ENCODE results near the gene PICALM. TPM values are rescaled to one million over a fixed set of nuclear protein-coding genes. Genes with fewer than 3 reads are reported as not detected.
A peak's percentile ranks its signal among the peaks of the same experiment; 100 is the strongest.
"Not testable (repeated sequence)": the region's sequence is repeated elsewhere in the genome, so short reads cannot be mapped to it uniquely, and the experiment has no call there.

Gene PICALM
- total RNA-seq, 1 donor = 313 TPM

DNA sequence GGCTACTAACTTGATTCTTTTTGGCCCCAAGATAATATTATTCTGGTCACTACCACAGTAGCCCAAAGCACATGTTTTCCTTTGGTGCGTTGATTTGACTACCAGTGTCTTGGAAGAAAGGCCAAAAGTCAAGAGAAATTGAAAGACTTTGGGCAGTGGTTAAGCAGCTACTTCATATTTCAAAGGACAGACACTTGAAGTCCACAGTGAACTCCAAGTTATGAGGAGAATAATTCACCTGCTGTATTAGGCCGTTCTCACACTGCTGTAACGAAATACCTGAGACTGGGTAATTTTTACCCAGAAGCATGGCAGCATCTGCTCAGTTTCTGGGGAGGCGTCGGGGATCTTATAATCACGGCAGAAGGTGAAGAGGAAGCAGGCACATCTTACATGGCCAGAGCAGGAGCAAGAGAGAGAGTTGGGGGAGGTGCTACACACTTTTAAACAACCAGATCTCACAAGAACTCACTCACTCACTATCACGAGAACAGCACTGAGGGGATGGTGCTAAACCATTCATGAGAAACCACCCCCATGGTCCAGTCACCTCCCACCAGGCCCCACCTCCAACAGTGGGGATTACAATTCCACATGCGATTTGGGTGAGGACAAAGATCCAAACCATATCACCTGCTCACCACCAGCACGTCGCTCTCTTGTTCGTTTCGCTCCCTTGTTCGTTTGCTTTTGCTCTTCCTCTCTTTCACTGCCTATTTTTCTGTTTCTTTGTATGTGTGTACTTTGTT, 40.2 kb upstream of the PICALM start:
- Histone ChIP-seq H3K4me1 (ENCODE audit: insufficient read depth, low read length) (peaks cover 5% of the 10 kb centered on the region), H3K4me3 (ENCODE audit: insufficient read depth, low read length) (no peak overlapping the region), H3K27me3 (ENCODE audit: insufficient read depth, low read length) (no peaks in the 10 kb centered on the region), H3K9me3 (ENCODE audit: low read depth, low read length) (no peaks in the 10 kb centered on the region), H4K20me1 (ENCODE audit: insufficient read depth, low read length) (no peaks in the 10 kb centered on the region), H3K36me3 (ENCODE audit: insufficient read depth, low read length) (no peaks in the 10 kb centered on the region), H2AFZ (ENCODE audit: low read length) (peak overlapping the region; percentile 47), H3K27ac (ENCODE audit: low read depth, low read length) (no peak overlapping the region), H3K79me2 (ENCODE audit: insufficient read depth, low read length) (no peaks in the 10 kb centered on the region), H3K4me2 (ENCODE audit: insufficient read depth, low read length) (no peak overlapping the region)
- TF ChIP-seq, protein P1, sequence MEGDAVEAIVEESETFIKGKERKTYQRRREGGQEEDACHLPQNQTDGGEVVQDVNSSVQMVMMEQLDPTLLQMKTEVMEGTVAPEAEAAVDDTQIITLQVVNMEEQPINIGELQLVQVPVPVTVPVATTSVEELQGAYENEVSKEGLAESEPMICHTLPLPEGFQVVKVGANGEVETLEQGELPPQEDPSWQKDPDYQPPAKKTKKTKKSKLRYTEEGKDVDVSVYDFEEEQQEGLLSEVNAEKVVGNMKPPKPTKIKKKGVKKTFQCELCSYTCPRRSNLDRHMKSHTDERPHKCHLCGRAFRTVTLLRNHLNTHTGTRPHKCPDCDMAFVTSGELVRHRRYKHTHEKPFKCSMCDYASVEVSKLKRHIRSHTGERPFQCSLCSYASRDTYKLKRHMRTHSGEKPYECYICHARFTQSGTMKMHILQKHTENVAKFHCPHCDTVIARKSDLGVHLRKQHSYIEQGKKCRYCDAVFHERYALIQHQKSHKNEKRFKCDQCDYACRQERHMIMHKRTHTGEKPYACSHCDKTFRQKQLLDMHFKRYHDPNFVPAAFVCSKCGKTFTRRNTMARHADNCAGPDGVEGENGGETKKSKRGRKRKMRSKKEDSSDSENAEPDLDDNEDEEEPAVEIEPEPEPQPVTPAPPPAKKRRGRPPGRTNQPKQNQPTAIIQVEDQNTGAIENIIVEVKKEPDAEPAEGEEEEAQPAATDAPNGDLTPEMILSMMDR (IDR thresholded peaks at IDR 0.05; ENCODE audit: extremely low read depth, low read depth, low read length) = no peak
- DNase-seq (ENCODE audit: insufficient read length, low spot score, missing footprints) = no peak

DNA sequence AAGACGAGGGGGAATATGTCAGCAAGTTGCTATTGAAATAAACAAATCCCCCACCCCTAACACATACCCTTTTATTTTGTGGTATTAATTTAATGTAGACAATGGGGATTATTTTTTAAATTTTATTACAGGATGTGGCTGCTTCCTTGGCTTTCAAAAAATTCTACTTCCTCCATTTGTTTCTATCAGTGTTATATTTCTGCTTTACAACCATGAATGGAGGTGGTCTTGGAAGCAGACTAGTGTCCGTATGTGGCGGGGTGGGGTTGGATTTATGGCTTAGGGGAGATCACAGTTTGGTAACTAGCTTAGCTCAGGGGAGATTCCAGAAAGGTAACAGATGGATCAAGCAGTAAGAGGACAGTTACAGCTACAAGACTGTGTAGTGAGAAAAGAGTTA, 39.3 kb upstream of the PICALM start:
- H3K9me3 ChIP-seq (ENCODE audit: low read depth, low read length) = no peaks in the 10 kb centered on the region
- H2AFZ ChIP-seq (ENCODE audit: low read length) = no peak overlapping the region
- peaks cover 5% of the 10 kb centered on the region for H3K4me1 ChIP-seq (ENCODE audit: insufficient read depth, low read length)
- H3K4me3 ChIP-seq (ENCODE audit: insufficient read depth, low read length) = no peak overlapping the region
- TF ChIP-seq, protein P1 (IDR thresholded peaks at IDR 0.05; ENCODE audit: extremely low read depth, low read depth, low read length) = no peak
- no peaks in the 10 kb centered on the region for H4K20me1 ChIP-seq (ENCODE audit: insufficient read depth, low read length)
- no peak for DNase-seq (ENCODE audit: insufficient read length, low spot score, missing footprints)
- no peaks in the 10 kb centered on the region for H3K36me3 ChIP-seq (ENCODE audit: insufficient read depth, low read length)
- H3K4me2 ChIP-seq (ENCODE audit: insufficient read depth, low read length) = no peak overlapping the region
- no peaks in the 10 kb centered on the region for H3K79me2 ChIP-seq (ENCODE audit: insufficient read depth, low read length)
- no peak overlapping the region for H3K27ac ChIP-seq (ENCODE audit: low read depth, low read length)
- H3K27me3 ChIP-seq (ENCODE audit: insufficient read depth, low read length) = no peaks in the 10 kb centered on the region

DNA sequence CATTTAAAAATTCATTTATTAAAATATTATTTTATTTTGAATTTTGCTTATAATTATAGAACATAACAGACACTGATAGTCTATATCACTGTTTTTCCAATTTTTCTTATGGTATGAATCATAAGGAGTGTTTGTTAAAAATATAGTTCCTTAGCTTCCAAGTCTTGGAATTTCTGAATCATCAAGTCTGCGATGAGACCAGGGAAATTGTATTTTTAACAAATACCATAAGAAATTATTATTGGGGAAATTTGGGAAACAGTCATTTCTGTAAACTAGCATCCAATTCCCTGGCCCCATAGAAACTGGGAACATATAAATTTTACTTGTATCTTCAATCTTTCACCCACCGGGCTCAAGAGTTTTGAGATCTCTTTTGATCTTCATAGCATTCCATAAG, 38.0 kb upstream of the PICALM start:
- Histone ChIP-seq H3K27me3 (ENCODE audit: insufficient read depth, low read length) (no peaks in the 10 kb centered on the region), H3K4me2 (ENCODE audit: insufficient read depth, low read length) (peak overlapping the region; percentile 24), H3K79me2 (ENCODE audit: insufficient read depth, low read length) (no peaks in the 10 kb centered on the region), H3K4me1 (ENCODE audit: insufficient read depth, low read length) (peaks cover 12% of the 10 kb centered on the region), H3K36me3 (ENCODE audit: insufficient read depth, low read length) (no peaks in the 10 kb centered on the region), H3K9me3 (ENCODE audit: low read depth, low read length) (no peaks in the 10 kb centered on the region), H3K27ac (ENCODE audit: low read depth, low read length) (peak overlapping the region; percentile 62), H4K20me1 (ENCODE audit: insufficient read depth, low read length) (no peaks in the 10 kb centered on the region), H2AFZ (ENCODE audit: low read length) (no peak overlapping the region), H3K4me3 (ENCODE audit: insufficient read depth, low read length) (no peak overlapping the region)
- peak; percentile 94 for DNase-seq (ENCODE audit: insufficient read length, low spot score, missing footprints)
- TF ChIP-seq, protein P1 (IDR thresholded peaks at IDR 0.05; ENCODE audit: extremely low read depth, low read depth, low read length) = no peak

DNA sequence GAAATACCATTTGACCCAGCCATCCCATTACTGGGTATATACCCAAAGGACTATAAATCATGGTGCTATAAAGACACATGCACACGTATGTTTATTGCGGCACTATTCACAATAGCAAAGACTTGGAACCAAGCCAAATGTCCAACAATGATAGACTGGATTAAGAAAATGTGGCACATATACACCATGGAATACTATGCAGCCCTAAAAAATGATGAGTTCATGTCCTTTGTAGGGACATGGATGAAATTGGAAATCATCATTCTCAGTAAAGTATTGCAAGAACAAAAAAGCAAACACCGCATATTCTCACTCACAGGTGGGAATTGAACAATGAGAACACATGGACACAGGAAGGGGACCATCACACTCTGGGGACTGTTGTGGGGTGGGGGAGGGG, 37.1 kb upstream of the PICALM start:
- H3K27ac ChIP-seq (ENCODE audit: low read depth, low read length); H2AFZ ChIP-seq (ENCODE audit: low read length); H3K36me3 ChIP-seq (ENCODE audit: insufficient read depth, low read length); H3K79me2 ChIP-seq (ENCODE audit: insufficient read depth, low read length); H3K27me3 ChIP-seq (ENCODE audit: insufficient read depth, low read length); H3K4me2 ChIP-seq (ENCODE audit: insufficient read depth, low read length); DNase-seq (ENCODE audit: insufficient read length, low spot score, missing footprints); H3K9me3 ChIP-seq (ENCODE audit: low read depth, low read length); H3K4me3 ChIP-seq (ENCODE audit: insufficient read depth, low read length); H4K20me1 ChIP-seq (ENCODE audit: insufficient read depth, low read length): not testable (repeated sequence)
- peaks cover 19% of the 10 kb centered on the region for H3K4me1 ChIP-seq (ENCODE audit: insufficient read depth, low read length)

DNA sequence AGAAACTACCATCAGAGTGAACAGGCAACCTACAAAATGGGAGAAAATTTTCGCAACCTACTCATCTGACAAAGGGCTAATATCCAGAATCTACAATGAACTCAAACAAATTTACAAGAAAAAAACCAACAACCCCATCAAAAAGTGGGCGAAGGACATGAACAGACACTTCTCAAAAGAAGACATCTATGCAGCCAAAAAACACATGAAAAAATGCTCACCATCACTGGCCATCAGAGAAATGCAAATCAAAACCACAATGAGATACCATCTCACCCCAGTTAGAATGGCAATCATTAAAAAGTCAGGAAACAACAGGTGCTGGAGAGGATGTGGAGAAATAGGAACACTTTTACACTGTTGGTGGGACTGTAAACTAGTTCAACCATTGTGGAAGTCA, 36.7 kb upstream of the PICALM start:
- H3K27ac ChIP-seq (ENCODE audit: low read depth, low read length); H2AFZ ChIP-seq (ENCODE audit: low read length); H3K27me3 ChIP-seq (ENCODE audit: insufficient read depth, low read length); H3K4me2 ChIP-seq (ENCODE audit: insufficient read depth, low read length); H3K79me2 ChIP-seq (ENCODE audit: insufficient read depth, low read length); DNase-seq (ENCODE audit: insufficient read length, low spot score, missing footprints); H3K9me3 ChIP-seq (ENCODE audit: low read depth, low read length); H4K20me1 ChIP-seq (ENCODE audit: insufficient read depth, low read length); H3K36me3 ChIP-seq (ENCODE audit: insufficient read depth, low read length); H3K4me3 ChIP-seq (ENCODE audit: insufficient read depth, low read length): not testable (repeated sequence)
- H3K4me1 ChIP-seq (ENCODE audit: insufficient read depth, low read length) = peaks cover 21% of the 10 kb centered on the region

Data from osteoblast (primary cell).